Heart right ventricle (tissue), 16 donors: Measurements from ENCODE around the gene RNF157. TPM values are rescaled to one million over a fixed set of nuclear protein-coding genes. Genes with fewer than 3 reads are reported as not detected.
A peak's percentile ranks its signal among the peaks of the same experiment; 100 is the strongest.

ENCODE experiments used
- ATAC-seq, 8 donors: fragments of 200-7000 bp; cut with Tn5 transposase; one replicate each; pipeline ENCODE4 v1.9.1; 2020; ENCODE audit warnings: mild to moderate bottlenecking in 8 of 8, moderate library complexity in 8 of 8, moderate number of reproducible peaks in 1 of 8
- DNase-seq, 2 donors: peaks; one replicate each; pipeline ENCODE4 v3.0.0-alpha.2; 2020
- H3K27ac ChIP-seq, 10 donors: fragments of 200-600 bp; sonication (generic) in 2 of 10; one replicate each; pipeline versions ENCODE4 v1.5.0 to v1.8.0; 2020 to 2022; ENCODE audit warnings: mild to moderate bottlenecking in 3 of 10
- H3K27me3 ChIP-seq, 7 donors: fragments of 200-600 bp; one replicate each; pipeline ENCODE4 v1.8.0; 2021 to 2022; ENCODE audit warnings: mild to moderate bottlenecking in 2 of 7
- H3K36me3 ChIP-seq, 9 donors: fragments of 200-600 bp; sonication (generic) in 1 of 9; one replicate each; pipeline versions ENCODE4 v1.5.0 to v1.8.0; 2020 to 2022; ENCODE audit warnings: mild to moderate bottlenecking in 2 of 9
- H3K4me1 ChIP-seq, 9 donors: fragments of 200-600 bp; sonication (generic) in 1 of 9; one replicate each; pipeline versions ENCODE4 v1.5.0 to v1.8.0; 2020 to 2022; ENCODE audit warnings: mild to moderate bottlenecking in 4 of 9
- H3K4me3 ChIP-seq, 10 donors: fragments of 200-600 bp; sonication (generic) in 2 of 10; one replicate each; pipeline versions ENCODE4 v1.5.0 to v1.8.0; 2020 to 2022; ENCODE audit warnings: mild to moderate bottlenecking in 7 of 10, moderate library complexity in 2 of 10
- H3K9me3 ChIP-seq, 11 donors: fragments of 200-600 bp in 10 of 11; sonication (generic) in 2 of 11; one replicate each; pipeline versions ENCODE4 v1.5.0 to v1.8.0; 2013 to 2022; ENCODE audit warnings: mild to moderate bottlenecking in 2 of 11, control low read depth in 1 of 11, moderate library complexity in 1 of 11
- CTCF ChIP-seq, 9 donors: fragments of 200-600 bp; sonication (generic) in 2 of 9; IDR thresholded peaks; one replicate each; pipeline versions ENCODE4 v1.5.0 to v1.8.0; 2021 to 2022; ENCODE audit warnings: antibody characterized with exemption in 9 of 9, mild to moderate bottlenecking in 5 of 9, moderate library complexity in 1 of 9
- WGBS, 2 donors: extraction: QIAGEN DNeasy Blood & Tissue Kit; methylation state at CpG; one replicate each; pipeline ENCODE4 v1.1.7; 2013; ENCODE audit warnings: inconsistent platforms in 1 of 2; 5-methylcytosine and 5-hydroxymethylcytosine counted together
- intact Hi-C, 10 donors: fragments of 100-400 bp; cut with DNase I; formaldehyde crosslinking; loops; one replicate each; pipeline versions ENCODE4 v1.11.1 to v1.14.2; 2022
- polyA plus RNA-seq, 2 donors: library from polyadenylated mRNA; stranded (reverse); fragments of 200-250 nt; gene quantifications; one replicate each; pipeline ENCODE4 v1.2.3, GENCODE V29; 2013
- total RNA-seq, 10 donors: library from RNA; stranded (reverse); fragmentation: NEBNext Ultra II Directional in 3 of 10; extraction: Animal tissue kit (Norgen Biotek cat#: 25700) in 3 of 10; gene quantifications; one replicate each; pipeline versions ENCODE4 v1.2.1 to v1.2.4, GENCODE V29; 2021 to 2023
- donor health status: Arrhythmogenic right ventricular cardiomyopathy.
- donor health status: ischemic (EF 13 %, LVEDD 7.1; RV severe dilation, severe dysfunction).
- donor health status: healthy with polysubstance abuse.
- donor health status: DM: no; HTN: yes; CAD: no.
- donor health status: DM: no; HTN: no; CAD: no.
- donor health status: ischemic (EF 25% LVEDD 6.9; RV normal size, moderate dysfunction).
- donor health status: ischemic (EF 25% LVEDD 5.7; RV mildly dilated, moderate dysfunction).
- donor health status: healthy.
- donor health status: DM: yes; HTN: yes; CAD: no.
- donor health status: Ischemic cardiomyopathy.
- donor health status: ischemic (EF 35%, LVEDD 5.7; RV mildly dilated, moderate dysfunction).
- donor health status: nonischemic (EF 11% LVEDD 7.7; RV severe dilation, severe dysfunction).
- donor health status: DM: yes; HTN: yes; CAD: no.
- donor health status: PGD.
- donor health status: ischemic (EF 29% LVEDD 5.4; RV normal size, mild dysfunction).
- donor health status: nonischemic (EF 23%, LVEDD 6.1; RV moderate dilation, normal function).

RNF157 gene
- total and polyA plus RNA-seq, 12 donors = 1.3 to 18.8 (median 3.4) TPM

DNA sequence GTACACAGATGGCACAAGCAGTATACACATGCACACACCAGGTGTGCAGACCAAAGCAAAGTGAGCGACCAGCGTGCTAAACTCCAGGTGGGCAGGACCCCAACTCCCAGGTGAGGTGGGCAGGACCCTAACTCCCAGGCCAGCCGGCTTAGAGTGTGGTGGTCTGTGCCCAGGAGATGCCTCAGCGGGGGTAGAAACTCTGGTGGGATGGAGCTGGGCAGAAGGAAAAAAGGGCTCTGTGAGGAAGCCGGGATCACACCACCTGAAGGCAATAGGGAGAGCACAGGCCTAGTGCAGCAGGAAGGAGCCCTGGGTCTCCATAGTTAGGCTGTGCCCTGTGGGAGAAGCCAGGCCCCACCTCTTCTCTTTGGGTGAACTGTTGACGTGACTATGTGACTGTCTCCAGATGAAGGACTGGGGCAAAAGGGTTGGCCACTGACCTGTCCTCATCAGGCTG is 97.7 kb downstream of the RNF157 start:
- Histone ChIP-seq H3K36me3 (no peaks in the 10 kb centered on the region), H3K9me3 (no peaks in the 10 kb centered on the region), H3K27ac (no peak overlapping the region), H3K4me1 (peaks cover 12 to 75% (median 58%) of the 10 kb centered on the region in 9 donors), H3K4me3 (no peak overlapping the region), H3K27me3 (peaks cover 12 to 41% (median 29%) of the 10 kb centered on the region in 7 donors)
- ATAC-seq (no peak), DNase-seq (no peak)
- intact Hi-C loops = no loop called here
- TF ChIP-seq CTCF (IDR thresholded peaks at IDR 0.05) = no peak
- 87 to 94% methylated on average over 6 of the region's 6 CpGs for WGBS, 2 donors

- Histone ChIP-seq H3K27ac (no peak overlapping the region), H3K9me3 (no peaks in the 10 kb centered on the region), H3K4me3 (peak overlapping the region in 1 of 10 donors; percentile 59), H3K36me3 (no peaks in the 10 kb centered on the region), H3K27me3 (peaks cover 12 to 46% (median 34%) of the 10 kb centered on the region in 7 donors), H3K4me1 (peaks cover 12 to 80% (median 58%) of the 10 kb centered on the region in 9 donors)
- intact Hi-C loops = no loop called here
- no peak for DNase-seq
- WGBS, 2 donors = 54 to 65% methylated on average over 10 of the region's 10 CpGs
- no peak for ATAC-seq
- TF ChIP-seq CTCF (IDR thresholded peaks at IDR 0.05) = no peak
These were observed 98.2 kb downstream of the RNF157 start for GRCh38 chr17:76142039-76142584.

- Histone ChIP-seq H3K9me3 (no peaks in the 10 kb centered on the region), H3K4me1 (peaks cover 12 to 76% (median 53%) of the 10 kb centered on the region in 9 donors), H3K36me3 (no peaks in the 10 kb centered on the region), H3K27me3 (peaks cover 12 to 52% (median 41%) of the 10 kb centered on the region in 7 donors), H3K4me3 (peak within 1 kb of the TSS; percentile 38 to 60 (median 56)), H3K27ac (no peak within 1 kb of the TSS)
- WGBS, 2 donors = 6% methylated on average over 58 to 59 of the region's 59 CpGs
- intact Hi-C loops = no loop called here
- TF ChIP-seq CTCF (IDR thresholded peaks at IDR 0.05) = no peak
- DNase-seq (peak; percentile 88 to 89), ATAC-seq (peak; percentile 87 to 94 (median 92))
These were observed 98.9 kb downstream of the RNF157 start, which contains the start of gene FOXJ1 for GRCh38 chr17:76141212-76142038. Gene FOXJ1, minus strand, starts transcription at chr17:76141245. Its CDS starts 850 bp downstream, at chr17:76140395.

DNA sequence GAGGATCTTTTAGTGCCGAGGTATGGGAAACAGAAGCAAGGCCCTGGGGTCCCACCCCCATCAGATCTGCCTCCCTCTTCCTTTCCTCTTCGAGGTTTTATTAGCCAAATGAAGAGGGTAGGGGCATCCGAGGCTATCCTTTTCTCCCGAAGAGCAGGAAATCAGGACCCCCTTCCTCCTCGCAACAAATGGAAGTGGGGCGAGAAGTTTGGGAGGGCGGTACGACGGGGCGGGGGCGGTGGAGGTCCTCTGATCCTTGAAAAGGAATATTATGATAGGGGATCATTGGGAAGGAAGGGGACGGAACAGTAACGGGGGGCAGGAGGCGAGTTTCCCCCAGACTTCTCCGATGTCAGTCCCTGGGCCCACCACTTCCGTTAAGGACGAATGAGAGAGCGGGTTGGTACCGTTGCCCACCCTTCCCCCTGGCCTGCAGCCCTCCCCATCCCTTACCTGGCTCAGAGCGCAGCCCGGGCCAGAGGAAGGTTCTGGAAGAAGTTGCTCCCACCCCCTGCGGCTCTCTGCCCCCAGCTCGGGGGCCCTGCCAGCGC is 99.6 kb downstream of the RNF157 start:
- H3K9me3 ChIP-seq = no peaks in the 10 kb centered on the region
- DNase-seq (no peak), ATAC-seq (no peak)
- 3% methylated on average over 22 to 24 of the region's 24 CpGs for WGBS, 2 donors
- intact Hi-C loops = no loop called here
- peaks cover 12 to 59% (median 48%) of the 10 kb centered on the region in 7 donors for H3K27me3 ChIP-seq
- TF ChIP-seq CTCF (IDR thresholded peaks at IDR 0.05) = no peak
- H3K27ac ChIP-seq = no peak overlapping the region
- no peaks in the 10 kb centered on the region for H3K36me3 ChIP-seq
- H3K4me1 ChIP-seq = peaks cover 12 to 70% (median 46%) of the 10 kb centered on the region in 9 donors
- peak overlapping the region; percentile 38 to 60 (median 56) for H3K4me3 ChIP-seq
